ENCODE data around the gene LRFN2.

LRFN2 gene

GRCh38 chr6:40517654-40518053, 69.5 kb downstream of the LRFN2 start:
- no peak for DNase-seq (ENCODE audit: low read depth in 2 of 2)

- DNase-seq (ENCODE audit: low read depth in 2 of 2) = no peak
Observed at GRCh38 chr6:40516429-40516828, 70.7 kb downstream of the LRFN2 start.

GRCh38 chr6:40512340-40512739, 74.8 kb downstream of the LRFN2 start:
- DNase-seq (ENCODE audit: low read depth in 2 of 2) = no peak

DNA sequence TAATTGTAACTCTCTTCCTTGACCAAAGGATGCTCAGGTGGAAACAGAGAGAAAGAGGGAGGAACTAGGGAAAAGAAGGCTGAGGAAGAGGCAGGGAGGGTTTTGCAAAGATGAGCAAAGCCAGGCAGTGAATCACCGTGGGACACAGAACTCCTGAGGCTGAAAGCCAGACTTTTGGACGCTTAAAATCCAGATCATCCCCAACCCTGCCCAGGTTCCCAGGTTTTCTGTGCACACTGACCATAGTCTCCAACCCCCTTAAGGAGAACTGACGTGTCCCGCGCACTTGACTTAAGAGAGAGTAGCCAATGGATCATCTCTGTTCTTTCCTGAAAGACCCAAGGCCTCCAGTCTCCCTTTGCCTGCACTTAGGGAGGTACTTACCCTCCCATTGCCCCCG, 75.3 kb downstream of the LRFN2 start:
- no peak for DNase-seq (ENCODE audit: low read depth in 2 of 2)

DNA sequence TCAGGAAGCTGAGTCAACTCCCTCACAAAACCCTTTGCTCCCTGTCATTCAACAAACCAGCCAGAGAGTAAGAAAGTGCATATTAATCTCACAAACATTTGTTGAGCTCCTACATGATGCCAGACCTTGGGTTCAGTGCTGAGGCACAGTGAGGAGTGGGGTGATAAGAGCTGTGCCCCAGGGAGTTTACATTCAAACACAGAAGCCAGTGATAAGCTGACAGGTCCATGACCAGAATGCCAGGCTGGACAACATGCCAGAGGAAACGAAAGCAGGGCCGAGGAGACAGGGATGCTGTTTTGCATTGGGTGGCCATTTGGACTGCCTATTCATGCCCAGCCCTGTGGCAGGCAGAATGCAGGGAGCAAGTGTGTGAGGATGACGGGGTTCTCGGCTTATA, 76.7 kb downstream of the LRFN2 start:
- no peak for DNase-seq (ENCODE audit: low read depth in 2 of 2)

GRCh38 chr6:40509716-40510260, 77.4 kb downstream of the LRFN2 start:
- no peak for DNase-seq (ENCODE audit: low read depth in 2 of 2)

DNA sequence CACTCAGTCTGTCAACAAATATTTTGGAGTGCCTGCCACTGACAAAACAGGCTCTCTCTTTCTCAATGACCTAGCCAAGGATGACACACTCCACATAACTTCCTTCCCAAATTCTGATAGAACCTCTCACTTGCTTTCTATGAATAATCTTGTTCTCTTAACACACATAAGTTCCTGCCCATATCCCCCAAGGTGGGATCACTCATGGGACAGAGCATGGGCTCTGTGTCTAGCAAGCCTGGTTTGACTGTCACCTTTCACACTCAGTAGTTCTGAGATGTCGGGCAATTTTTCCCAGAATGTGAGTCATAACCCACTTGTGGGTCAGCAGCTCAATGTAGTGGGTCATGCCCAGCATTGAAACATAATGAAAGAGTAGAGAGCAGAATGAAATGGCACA, 78.1 kb downstream of the LRFN2 start:
- no peak for DNase-seq (ENCODE audit: low read depth in 2 of 2)

DNA sequence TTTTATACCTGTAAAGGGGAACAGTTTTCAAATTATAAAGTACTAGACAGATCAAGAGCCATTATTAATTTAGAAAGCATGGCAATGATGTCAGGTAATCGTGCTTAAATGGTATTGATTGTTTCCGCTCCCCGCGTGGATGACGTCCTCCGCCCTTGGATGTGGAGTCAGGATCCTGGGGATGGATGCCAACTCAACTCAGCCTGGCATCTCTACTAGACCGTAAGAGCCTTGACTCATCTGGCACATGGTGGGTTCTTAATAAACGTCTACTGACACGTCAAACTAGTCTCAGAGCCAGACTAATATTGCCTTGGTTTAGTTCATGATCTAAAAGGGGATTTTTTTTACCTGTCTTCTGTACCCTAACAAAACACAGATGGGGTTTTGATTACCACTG, 80.2 kb downstream of the LRFN2 start:
- DNase-seq (ENCODE audit: low read depth in 2 of 2) = no peak

GRCh38 chr6:40505191-40505810, 81.9 kb downstream of the LRFN2 start:
- DNase-seq (ENCODE audit: low read depth in 2 of 2) = no peak

DNA sequence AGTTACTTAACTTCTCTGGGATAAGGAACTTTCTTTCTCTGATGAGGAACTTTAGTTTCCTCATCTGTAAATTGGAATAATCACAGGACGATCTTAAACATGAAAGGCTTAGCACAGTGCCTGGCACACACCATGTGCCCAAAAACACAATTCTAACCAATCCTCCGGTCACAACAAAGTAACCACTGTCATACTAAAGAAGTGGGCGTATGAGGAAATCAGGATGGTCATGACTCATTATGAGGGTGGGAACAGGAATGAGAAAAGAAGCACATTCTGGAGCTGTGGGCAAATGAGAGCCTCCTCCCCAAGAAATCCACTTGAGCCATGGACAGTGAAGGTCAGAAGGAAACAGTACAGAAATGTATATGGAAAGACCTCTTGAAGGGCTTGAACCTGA, 82.9 kb downstream of the LRFN2 start:
- no peak for DNase-seq (ENCODE audit: low read depth in 2 of 2)

DNA sequence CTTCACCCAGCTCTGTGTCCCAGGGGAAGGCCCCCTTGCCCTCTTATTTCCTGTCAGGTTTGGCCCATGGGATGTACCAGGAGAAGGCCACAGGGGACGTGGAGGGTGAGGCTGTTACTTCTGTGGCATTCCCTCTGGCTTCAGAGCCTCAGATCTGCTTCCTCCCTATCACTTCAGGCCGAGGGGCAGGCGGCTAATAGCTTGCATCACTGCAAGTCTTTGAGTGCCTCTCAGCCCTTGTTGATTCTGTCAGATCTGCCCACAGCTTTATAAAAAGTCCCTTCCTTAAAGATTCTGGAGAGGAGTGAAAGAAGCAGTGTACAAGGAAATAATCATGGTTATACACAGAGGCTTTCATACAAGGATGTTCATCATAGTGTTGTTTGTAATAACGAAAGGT, 86.9 kb downstream of the LRFN2 start:
- no peak for DNase-seq (ENCODE audit: low read depth in 2 of 2)

DNA sequence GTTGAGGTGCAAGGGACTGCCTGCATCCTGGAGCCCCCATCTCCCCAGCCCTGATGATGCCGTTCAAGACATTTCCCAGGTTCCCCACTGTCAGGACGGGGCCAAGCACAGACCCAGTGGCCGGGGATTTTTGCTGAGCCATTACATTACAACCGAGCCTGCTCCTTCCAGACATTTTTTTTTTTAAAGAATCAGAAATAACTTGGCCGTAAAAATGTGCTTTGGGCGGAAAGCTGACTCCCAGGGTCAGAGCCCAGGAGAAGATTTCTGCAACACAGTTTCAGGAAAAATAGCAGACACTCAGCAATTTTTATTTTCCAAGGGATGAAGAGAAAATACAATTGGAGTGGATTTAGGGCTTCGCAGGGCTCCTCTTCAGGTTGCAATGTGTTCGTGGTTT, 87.9 kb downstream of the LRFN2 start:
- DNase-seq (ENCODE audit: low read depth in 2 of 2) = no peak

- no peak for DNase-seq (ENCODE audit: low read depth in 2 of 2)
Observed at GRCh38 chr6:40498148-40498547, 89.0 kb downstream of the LRFN2 start.

DNA sequence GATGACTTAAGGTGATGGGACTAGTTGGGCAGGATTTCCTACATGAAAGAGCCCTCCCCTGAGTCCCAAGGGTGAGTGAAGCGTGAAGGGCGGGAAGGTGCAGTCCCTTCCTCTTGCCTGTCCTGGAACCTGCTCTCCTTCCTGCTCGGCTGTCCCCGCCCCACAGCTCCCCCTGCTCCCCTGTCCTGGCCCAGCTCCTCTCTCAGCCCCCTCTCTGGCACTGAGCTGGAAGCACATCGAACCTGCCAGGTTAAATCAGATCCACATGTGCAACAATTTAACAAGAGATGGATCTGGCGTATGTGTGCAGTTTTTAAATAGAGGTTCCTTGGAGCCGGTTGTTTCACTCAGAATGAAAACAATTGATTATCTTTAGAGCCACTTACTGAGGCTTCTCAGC, 95.0 kb downstream of the LRFN2 start:
- no peak for DNase-seq (ENCODE audit: low read depth in 2 of 2)

DNA sequence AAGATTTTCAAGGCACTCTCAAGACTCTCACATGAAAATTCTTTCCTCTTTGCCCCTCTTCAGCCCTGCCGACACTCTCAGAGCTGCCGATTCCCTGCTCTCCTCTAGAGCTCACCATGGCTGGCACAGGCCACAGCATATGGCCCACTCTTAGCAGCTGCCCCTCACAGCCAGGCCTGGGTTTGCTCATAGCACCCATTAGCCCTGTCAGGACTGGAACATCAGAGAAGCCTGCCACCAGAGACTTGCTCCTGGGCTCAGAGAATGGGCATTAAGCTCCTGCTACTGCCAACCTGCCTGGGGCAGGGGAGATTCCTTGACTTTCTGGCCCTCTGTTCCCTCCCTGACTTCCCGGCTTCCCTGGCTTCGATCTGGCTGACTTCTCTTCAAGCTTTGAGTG, 96.7 kb downstream of the LRFN2 start:
- no peak for DNase-seq (ENCODE audit: low read depth in 2 of 2)

- no peak for DNase-seq (ENCODE audit: low read depth in 2 of 2)
Observed at GRCh38 chr6:40489798-40490197, 97.4 kb downstream of the LRFN2 start.

GRCh38 chr6:40486576-40486975, 100.6 kb downstream of the LRFN2 start:
- no peak for DNase-seq (ENCODE audit: low read depth in 2 of 2)

DNA sequence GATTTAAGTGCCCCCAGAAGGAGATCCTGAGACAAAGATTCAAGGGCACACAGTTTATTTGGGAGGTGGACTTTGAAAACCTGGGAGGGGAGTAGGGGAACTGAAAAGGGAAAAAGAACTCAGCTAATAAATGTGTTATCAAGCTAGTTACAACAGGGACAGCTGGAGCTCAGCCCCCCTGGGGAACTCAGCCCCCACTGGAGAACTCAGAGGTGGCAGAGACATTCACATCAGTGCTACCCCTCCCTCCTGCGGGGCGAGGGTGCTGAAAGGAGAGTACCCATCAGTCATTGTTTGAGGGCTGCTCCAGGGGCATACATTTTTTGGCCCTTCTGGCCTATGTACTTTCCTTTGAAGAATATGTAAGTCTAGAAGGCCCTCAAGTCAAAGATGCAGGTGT, 101.4 kb downstream of the LRFN2 start:
- DNase-seq (ENCODE audit: low read depth in 2 of 2) = no peak

DNA sequence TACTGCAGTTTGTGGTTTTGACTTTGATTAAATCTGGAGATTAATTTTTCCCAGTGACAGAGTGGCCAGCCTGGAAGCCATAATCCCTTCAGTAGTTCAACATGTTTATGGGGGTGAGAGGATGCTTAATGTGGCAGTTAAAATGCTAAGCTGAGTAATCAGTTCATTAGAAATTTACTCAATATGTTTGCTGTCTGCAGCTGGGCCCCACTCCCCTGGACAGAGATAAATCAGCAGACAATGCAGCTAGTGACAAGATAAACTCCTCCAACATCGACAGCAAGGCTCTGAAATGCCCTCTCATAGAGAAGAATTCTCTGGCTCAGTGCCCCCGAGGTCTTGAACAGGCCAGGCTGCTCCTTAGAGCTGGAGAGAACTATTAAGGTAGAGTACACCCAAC, 101.9 kb downstream of the LRFN2 start:
- DNase-seq (ENCODE audit: low read depth in 2 of 2) = no peak

DNA sequence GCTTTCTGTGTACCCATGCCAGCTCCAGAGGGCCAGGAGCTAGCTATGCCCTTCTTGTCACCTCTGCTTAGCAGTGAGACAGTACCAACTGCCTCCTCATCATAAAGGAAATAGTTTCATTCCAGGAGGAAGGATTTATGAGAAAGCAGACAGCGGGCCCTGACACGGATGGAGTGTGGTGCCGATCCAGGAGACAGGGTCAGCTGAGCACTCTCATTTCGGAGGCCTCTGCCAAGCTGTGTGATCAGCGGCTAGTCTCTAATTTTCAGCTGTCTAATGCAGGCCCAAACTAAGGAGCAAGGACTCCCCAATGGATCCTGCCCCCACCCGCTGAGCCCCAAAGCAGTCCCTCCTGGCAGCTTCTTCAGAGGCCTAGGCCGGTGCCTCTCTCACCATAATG, 103.1 kb downstream of the LRFN2 start:
- DNase-seq (ENCODE audit: low read depth in 2 of 2) = no peak

GRCh38 chr6:40482532-40482931, 104.6 kb downstream of the LRFN2 start:
- no peak for DNase-seq (ENCODE audit: low read depth in 2 of 2)

DNA sequence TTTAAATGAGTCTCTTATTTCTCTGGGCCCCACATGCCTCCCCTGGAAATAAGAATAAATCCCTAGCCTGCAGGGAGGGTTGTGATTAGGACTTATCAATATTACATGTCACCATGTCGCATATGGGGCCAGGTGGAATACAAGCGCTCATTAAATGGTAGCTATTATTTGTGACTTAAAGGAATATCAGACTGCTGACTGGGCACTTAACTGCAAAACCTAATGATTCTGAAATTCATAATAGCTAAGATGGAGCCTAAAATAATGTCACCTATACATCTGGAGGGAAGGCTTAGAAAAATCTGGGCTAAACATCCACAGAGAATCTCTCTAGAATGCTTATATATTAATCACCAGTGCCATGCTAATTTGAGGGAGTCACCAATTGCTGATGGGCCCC, 106.5 kb downstream of the LRFN2 start:
- DNase-seq (ENCODE audit: low read depth in 2 of 2) = no peak

- no peak for DNase-seq (ENCODE audit: low read depth in 2 of 2)
Observed at GRCh38 chr6:40479706-40480105, 107.5 kb downstream of the LRFN2 start.
